ACHN (cell line): ENCODE results near the gene KCNMA1.

ENCODE experiments used
- DNase-seq: peaks from one replicate; pipeline ENCODE4 v3.0.0-alpha.2; 2015
- in situ Hi-C: cut with HindIII; loops from 2 replicates; pipeline ENCODE4 v1.10.0; 2017; ENCODE audit warnings: low sequenced_read_pairs, low pct_ligation_motif_present, low pct_unique_long_range_greater_than_20kb

The KCNMA1 gene

GRCh38 chr10:77087366-77087765, 550.2 kb downstream of the KCNMA1 start:
- DNase-seq = no peak
- in situ Hi-C loops = no loop called here

- DNase-seq = no peak
- in situ Hi-C loops = no loop called here
Measured at GRCh38 chr10:77086081-77086480, 551.5 kb downstream of the KCNMA1 start.

GRCh38 chr10:77085344-77085743, 552.3 kb downstream of the KCNMA1 start:
- in situ Hi-C loops = no loop called here
- DNase-seq = no peak

GRCh38 chr10:77084431-77085144, 553.0 kb downstream of the KCNMA1 start:
- no peak for DNase-seq

GRCh38 chr10:77082601-77083252, 554.9 kb downstream of the KCNMA1 start:
- in situ Hi-C loops = no loop called here
- DNase-seq = no peak

More at GRCh38 chr10:77084431-77085144, 553.0 kb downstream of the KCNMA1 start:
- in situ Hi-C loops = no loop called here

GRCh38 chr10:77081481-77081891, 556.1 kb downstream of the KCNMA1 start:
- in situ Hi-C loops = no loop called here
- DNase-seq = no peak

GRCh38 chr10:77080361-77081027, 557.1 kb downstream of the KCNMA1 start:
- in situ Hi-C loops = no loop called here
- DNase-seq = no peak

GRCh38 chr10:77079592-77080300, 557.9 kb downstream of the KCNMA1 start:
- no peak for DNase-seq
- in situ Hi-C loops = no loop called here

- in situ Hi-C loops = no loop called here
- DNase-seq = no peak
Measured at GRCh38 chr10:77077316-77077945, 560.2 kb downstream of the KCNMA1 start.

- no peak for DNase-seq
- in situ Hi-C loops = no loop called here
Measured at GRCh38 chr10:77075926-77076325, 561.7 kb downstream of the KCNMA1 start.

- in situ Hi-C loops = no loop called here
- no peak for DNase-seq
Measured at GRCh38 chr10:77074104-77074624, 563.4 kb downstream of the KCNMA1 start.

GRCh38 chr10:77073663-77073960, 564.0 kb downstream of the KCNMA1 start:
- DNase-seq = no peak
- in situ Hi-C loops = no loop called here

- in situ Hi-C loops = no loop called here
- no peak for DNase-seq
Measured at GRCh38 chr10:77072836-77073662, 564.6 kb downstream of the KCNMA1 start.

- in situ Hi-C loops = no loop called here
Measured at GRCh38 chr10:77072361-77072835, 565.2 kb downstream of the KCNMA1 start.

GRCh38 chr10:77071956-77072355, 565.7 kb downstream of the KCNMA1 start:
- DNase-seq = no peak
- in situ Hi-C loops = no loop called here

More at GRCh38 chr10:77072361-77072835, 565.2 kb downstream of the KCNMA1 start:
- DNase-seq = no peak

GRCh38 chr10:77071001-77071511, 566.6 kb downstream of the KCNMA1 start:
- DNase-seq = no peak
- in situ Hi-C loops = no loop called here

GRCh38 chr10:77070346-77070745, 567.3 kb downstream of the KCNMA1 start:
- in situ Hi-C loops = no loop called here
- DNase-seq = no peak
